Measurements from ENCODE around the gene GNAI1.
"Not testable (repeated sequence)": the region's sequence is repeated elsewhere in the genome, so short reads cannot be mapped to it uniquely, and the experiment has no call there.

DNA sequence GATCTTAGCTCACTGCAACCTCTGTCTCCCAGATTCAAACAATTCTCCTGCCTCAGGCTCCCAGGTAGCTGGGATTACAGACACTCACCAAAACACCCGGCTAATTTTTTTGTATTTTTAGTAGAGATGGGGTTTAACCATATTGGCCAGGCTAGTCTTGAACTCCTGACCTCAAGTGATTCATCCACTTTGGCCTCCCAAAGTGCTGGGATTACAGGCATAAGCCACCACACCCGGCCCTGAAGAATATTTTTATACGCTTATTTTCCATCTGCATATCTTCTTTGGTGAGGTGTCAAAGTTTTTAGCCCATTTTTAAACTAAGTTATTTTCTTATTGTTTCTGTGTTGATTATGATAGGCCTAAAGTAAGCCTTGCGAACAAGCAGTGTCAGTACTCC lies 23.1 kb downstream of the GNAI1 start:
- TF ChIP-seq CTCF, POLR2A (IDR thresholded peaks at IDR 0.05): not testable (repeated sequence)

Measured in uterus (tissue), 2 donors.